Stimulated activated CD8-positive, alpha-beta memory T cell treated with anti-CD3 and anti-CD28 coated beads, Interleukin-4, amount 100 ng/mL, for 24 hours (primary cell): ENCODE data around the gene AGAP1.

Experiments
- DNase-seq: peaks from one replicate; pipeline ENCODE4 v3.0.0-alpha.2; 2020; ENCODE audit warnings: low read depth

AGAP1 gene

GRCh38 chr2:235533198-235533597 is 39.4 kb downstream of the AGAP1 start:
- no peak for DNase-seq

- no peak for DNase-seq
Observed at GRCh38 chr2:235533616-235534385, 40.0 kb downstream of the AGAP1 start.

GRCh38 chr2:235534678-235535422 is 41.0 kb downstream of the AGAP1 start:
- no peak for DNase-seq

GRCh38 chr2:235535423-235536130 is 41.7 kb downstream of the AGAP1 start:
- no peak for DNase-seq

- no peak for DNase-seq
Observed at GRCh38 chr2:235536711-235537110, 42.9 kb downstream of the AGAP1 start.

GRCh38 chr2:235537186-235537585 is 43.3 kb downstream of the AGAP1 start:
- no peak for DNase-seq

- no peak for DNase-seq
Observed at GRCh38 chr2:235537587-235537986, 43.7 kb downstream of the AGAP1 start.

- DNase-seq, result no peak
Observed at GRCh38 chr2:235538144-235538639, 44.3 kb downstream of the AGAP1 start.

GRCh38 chr2:235538981-235539380 is 45.1 kb downstream of the AGAP1 start:
- DNase-seq, result no peak

GRCh38 chr2:235539773-235540172 is 45.9 kb downstream of the AGAP1 start:
- DNase-seq, result no peak

GRCh38 chr2:235541016-235541415 is 47.2 kb downstream of the AGAP1 start:
- DNase-seq, result no peak

- no peak for DNase-seq
Observed at GRCh38 chr2:235541838-235542549, 48.2 kb downstream of the AGAP1 start.

GRCh38 chr2:235542733-235543127 is 48.9 kb downstream of the AGAP1 start:
- DNase-seq, result no peak

GRCh38 chr2:235543128-235543750 is 49.4 kb downstream of the AGAP1 start:
- DNase-seq, result no peak

GRCh38 chr2:235543851-235544688 is 50.2 kb downstream of the AGAP1 start:
- no peak for DNase-seq

- DNase-seq, result no peak
Observed at GRCh38 chr2:235544689-235544969, 50.8 kb downstream of the AGAP1 start.

GRCh38 chr2:235545339-235546150 is 51.7 kb downstream of the AGAP1 start:
- no peak for DNase-seq

GRCh38 chr2:235546151-235546435 is 52.2 kb downstream of the AGAP1 start:
- no peak for DNase-seq

- no peak for DNase-seq
Observed at GRCh38 chr2:235546436-235546835, 52.6 kb downstream of the AGAP1 start.

GRCh38 chr2:235549735-235550377 is 56.0 kb downstream of the AGAP1 start:
- no peak for DNase-seq
